ENCODE measurements around the gene ZNF845.

Gene ZNF845

DNA sequence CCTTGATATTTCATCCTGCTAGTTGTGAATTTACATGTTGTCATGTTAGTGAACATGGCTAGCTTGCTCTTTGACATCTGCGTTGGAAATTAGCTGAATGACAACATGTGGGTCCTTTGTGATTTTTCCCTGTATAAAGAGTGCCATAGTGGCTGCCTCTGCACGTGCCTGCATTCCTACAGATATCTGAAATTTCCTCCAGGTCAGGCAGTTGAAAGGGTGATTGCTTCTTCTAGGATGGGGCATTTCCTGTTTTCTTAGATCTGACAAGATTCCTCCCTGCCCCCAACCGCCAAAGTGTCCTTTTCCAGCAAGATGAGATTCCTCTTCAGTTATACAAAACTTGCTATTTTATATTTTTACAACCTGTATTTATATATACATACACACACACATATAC, 40.7 kb downstream of the ZNF845 start:
- DNase-seq (ENCODE audit: low read depth in 1 of 2, low spot score in 1 of 2) = no peak
- Histone ChIP-seq H3K27ac (replicated peaks) (no peak overlapping the region), H3K27me3 (ENCODE audit: insufficient read depth, poor library complexity, severe bottlenecking) (no peaks in the 10 kb centered on the region), H3K4me3 (replicated peaks; ENCODE audit: insufficient read depth, low read length) (no peak overlapping the region)
- TF ChIP-seq, protein P1, sequence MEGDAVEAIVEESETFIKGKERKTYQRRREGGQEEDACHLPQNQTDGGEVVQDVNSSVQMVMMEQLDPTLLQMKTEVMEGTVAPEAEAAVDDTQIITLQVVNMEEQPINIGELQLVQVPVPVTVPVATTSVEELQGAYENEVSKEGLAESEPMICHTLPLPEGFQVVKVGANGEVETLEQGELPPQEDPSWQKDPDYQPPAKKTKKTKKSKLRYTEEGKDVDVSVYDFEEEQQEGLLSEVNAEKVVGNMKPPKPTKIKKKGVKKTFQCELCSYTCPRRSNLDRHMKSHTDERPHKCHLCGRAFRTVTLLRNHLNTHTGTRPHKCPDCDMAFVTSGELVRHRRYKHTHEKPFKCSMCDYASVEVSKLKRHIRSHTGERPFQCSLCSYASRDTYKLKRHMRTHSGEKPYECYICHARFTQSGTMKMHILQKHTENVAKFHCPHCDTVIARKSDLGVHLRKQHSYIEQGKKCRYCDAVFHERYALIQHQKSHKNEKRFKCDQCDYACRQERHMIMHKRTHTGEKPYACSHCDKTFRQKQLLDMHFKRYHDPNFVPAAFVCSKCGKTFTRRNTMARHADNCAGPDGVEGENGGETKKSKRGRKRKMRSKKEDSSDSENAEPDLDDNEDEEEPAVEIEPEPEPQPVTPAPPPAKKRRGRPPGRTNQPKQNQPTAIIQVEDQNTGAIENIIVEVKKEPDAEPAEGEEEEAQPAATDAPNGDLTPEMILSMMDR (IDR thresholded peaks at IDR 0.05; ENCODE audit: insufficient read depth, low read length) = no peak
- TF ChIP-seq POLR2AphosphoS5 (IDR thresholded peaks at IDR 0.05; ENCODE audit: low read depth) (no peak), SPI1 (IDR thresholded peaks at IDR 0.05; ENCODE audit: borderline replicate concordance, low read depth) (no peak), GABPA (IDR thresholded peaks at IDR 0.05; ENCODE audit: low read depth) (no peak)
- TF ChIP-seq, protein P2, sequence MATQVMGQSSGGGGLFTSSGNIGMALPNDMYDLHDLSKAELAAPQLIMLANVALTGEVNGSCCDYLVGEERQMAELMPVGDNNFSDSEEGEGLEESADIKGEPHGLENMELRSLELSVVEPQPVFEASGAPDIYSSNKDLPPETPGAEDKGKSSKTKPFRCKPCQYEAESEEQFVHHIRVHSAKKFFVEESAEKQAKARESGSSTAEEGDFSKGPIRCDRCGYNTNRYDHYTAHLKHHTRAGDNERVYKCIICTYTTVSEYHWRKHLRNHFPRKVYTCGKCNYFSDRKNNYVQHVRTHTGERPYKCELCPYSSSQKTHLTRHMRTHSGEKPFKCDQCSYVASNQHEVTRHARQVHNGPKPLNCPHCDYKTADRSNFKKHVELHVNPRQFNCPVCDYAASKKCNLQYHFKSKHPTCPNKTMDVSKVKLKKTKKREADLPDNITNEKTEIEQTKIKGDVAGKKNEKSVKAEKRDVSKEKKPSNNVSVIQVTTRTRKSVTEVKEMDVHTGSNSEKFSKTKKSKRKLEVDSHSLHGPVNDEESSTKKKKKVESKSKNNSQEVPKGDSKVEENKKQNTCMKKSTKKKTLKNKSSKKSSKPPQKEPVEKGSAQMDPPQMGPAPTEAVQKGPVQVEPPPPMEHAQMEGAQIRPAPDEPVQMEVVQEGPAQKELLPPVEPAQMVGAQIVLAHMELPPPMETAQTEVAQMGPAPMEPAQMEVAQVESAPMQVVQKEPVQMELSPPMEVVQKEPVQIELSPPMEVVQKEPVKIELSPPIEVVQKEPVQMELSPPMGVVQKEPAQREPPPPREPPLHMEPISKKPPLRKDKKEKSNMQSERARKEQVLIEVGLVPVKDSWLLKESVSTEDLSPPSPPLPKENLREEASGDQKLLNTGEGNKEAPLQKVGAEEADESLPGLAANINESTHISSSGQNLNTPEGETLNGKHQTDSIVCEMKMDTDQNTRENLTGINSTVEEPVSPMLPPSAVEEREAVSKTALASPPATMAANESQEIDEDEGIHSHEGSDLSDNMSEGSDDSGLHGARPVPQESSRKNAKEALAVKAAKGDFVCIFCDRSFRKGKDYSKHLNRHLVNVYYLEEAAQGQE (IDR thresholded peaks at IDR 0.05; ENCODE audit: insufficient replicate concordance, low read depth) = no peak

DNA sequence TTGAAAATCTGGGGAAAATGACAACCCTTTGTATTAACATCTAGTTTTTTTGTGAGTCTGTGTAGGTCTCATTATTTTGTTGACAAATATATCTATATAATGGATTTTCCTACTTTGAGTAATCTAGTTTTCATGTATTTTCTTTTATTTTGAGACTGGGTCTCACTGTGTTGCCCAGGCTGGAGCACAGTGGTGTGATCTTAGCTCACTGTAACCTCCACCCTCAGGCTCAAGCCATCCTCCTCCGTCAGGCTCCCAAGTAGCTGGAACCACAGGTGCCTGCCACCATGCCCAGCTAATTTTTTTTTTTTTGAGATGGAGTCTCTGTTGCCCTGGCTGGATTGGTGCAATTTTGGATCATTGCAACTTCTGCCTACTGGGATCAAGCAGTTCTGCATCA, 41.2 kb downstream of the ZNF845 start:
- no peak overlapping the region for H3K4me3 ChIP-seq (replicated peaks; ENCODE audit: insufficient read depth, low read length)
- no peaks in the 10 kb centered on the region for H3K27me3 ChIP-seq (ENCODE audit: insufficient read depth, poor library complexity, severe bottlenecking)
- no peak for DNase-seq (ENCODE audit: low read depth in 1 of 2, low spot score in 1 of 2)
- TF ChIP-seq SPI1 (IDR thresholded peaks at IDR 0.05; ENCODE audit: borderline replicate concordance, low read depth) (no peak), GABPA (IDR thresholded peaks at IDR 0.05; ENCODE audit: low read depth) (no peak), POLR2AphosphoS5 (IDR thresholded peaks at IDR 0.05; ENCODE audit: low read depth) (no peak)
- TF ChIP-seq, protein P1 (IDR thresholded peaks at IDR 0.05; ENCODE audit: insufficient read depth, low read length) = no peak
- TF ChIP-seq, protein P2 (IDR thresholded peaks at IDR 0.05; ENCODE audit: insufficient replicate concordance, low read depth) = no peak
- H3K27ac ChIP-seq (replicated peaks) = no peak overlapping the region

DNA sequence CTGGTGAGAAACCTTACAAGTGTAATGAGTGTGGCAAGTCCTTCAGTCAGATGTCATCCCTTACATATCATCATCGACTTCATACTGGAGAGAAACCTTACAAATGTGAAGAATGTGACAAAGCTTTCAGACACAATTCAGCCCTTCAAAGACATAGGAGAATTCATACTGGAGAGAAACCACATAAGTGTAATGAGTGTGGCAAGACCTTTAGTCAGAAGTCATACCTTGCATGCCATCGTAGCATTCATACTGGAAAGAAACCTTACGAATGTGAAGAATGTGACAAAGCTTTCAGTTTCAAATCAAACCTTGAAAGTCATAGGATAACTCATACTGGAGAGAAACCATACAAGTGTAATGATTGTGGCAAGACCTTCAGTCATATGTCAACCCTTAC, 47.8 kb downstream of the ZNF845 start:
- DNase-seq (ENCODE audit: low read depth in 1 of 2, low spot score in 1 of 2) = no peak
- no peak overlapping the region for H3K4me3 ChIP-seq (replicated peaks; ENCODE audit: insufficient read depth, low read length)
- no peaks in the 10 kb centered on the region for H3K27me3 ChIP-seq (ENCODE audit: insufficient read depth, poor library complexity, severe bottlenecking)
- no peak overlapping the region for H3K27ac ChIP-seq (replicated peaks)
- TF ChIP-seq, protein P2 (IDR thresholded peaks at IDR 0.05; ENCODE audit: insufficient replicate concordance, low read depth) = no peak
- TF ChIP-seq, protein P1 (IDR thresholded peaks at IDR 0.05; ENCODE audit: insufficient read depth, low read length) = no peak
- TF ChIP-seq SPI1 (IDR thresholded peaks at IDR 0.05; ENCODE audit: borderline replicate concordance, low read depth) (no peak), POLR2AphosphoS5 (IDR thresholded peaks at IDR 0.05; ENCODE audit: low read depth) (no peak), GABPA (IDR thresholded peaks at IDR 0.05; ENCODE audit: low read depth) (no peak)

Data from HL-60 (cell line).